ENCODE results near the gene MAB21L3.

DNA sequence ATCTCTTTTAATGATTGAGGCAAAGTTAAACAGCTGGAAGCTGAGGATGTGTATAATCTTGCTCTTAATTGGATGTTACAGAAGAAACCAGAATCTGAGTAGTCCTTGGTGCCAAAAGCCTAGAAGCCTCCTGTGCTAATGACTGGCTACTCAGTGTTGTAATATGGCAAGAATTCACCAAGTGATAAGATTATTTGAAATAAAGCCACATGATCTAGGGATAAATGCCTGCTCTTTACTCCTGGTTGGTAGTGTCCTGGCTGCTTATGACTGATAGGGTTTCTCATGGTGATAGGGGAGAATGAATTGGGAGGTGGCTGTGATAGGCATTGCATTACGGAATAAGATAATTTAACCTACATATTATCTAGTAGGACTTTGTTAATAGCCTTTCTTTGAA is 13.6 kb upstream of the MAB21L3 start:
- TF ChIP-seq, protein P1, sequence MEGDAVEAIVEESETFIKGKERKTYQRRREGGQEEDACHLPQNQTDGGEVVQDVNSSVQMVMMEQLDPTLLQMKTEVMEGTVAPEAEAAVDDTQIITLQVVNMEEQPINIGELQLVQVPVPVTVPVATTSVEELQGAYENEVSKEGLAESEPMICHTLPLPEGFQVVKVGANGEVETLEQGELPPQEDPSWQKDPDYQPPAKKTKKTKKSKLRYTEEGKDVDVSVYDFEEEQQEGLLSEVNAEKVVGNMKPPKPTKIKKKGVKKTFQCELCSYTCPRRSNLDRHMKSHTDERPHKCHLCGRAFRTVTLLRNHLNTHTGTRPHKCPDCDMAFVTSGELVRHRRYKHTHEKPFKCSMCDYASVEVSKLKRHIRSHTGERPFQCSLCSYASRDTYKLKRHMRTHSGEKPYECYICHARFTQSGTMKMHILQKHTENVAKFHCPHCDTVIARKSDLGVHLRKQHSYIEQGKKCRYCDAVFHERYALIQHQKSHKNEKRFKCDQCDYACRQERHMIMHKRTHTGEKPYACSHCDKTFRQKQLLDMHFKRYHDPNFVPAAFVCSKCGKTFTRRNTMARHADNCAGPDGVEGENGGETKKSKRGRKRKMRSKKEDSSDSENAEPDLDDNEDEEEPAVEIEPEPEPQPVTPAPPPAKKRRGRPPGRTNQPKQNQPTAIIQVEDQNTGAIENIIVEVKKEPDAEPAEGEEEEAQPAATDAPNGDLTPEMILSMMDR (IDR thresholded peaks at IDR 0.05): no peak
- TF ChIP-seq EZH2 (IDR thresholded peaks at IDR 0.05) (no peak), EZH2phosphoT487 (IDR thresholded peaks at IDR 0.05) (no peak)
